IMR-90 (cell line): Measurements from ENCODE around the gene CDK5RAP3.

ENCODE experiments used
- BHLHE40 ChIP-seq: fragments of 150-350 bp; IDR thresholded peaks from 2 replicates; pipeline ENCODE4 v1.6.1; 2016; ENCODE audit warnings: mild to moderate bottlenecking, low read depth, low read length
- CEBPB ChIP-seq: IDR thresholded peaks from 2 replicates; pipeline ENCODE4 v1.6.1; 2012; ENCODE audit warnings: low read depth, low read length, improper control_type of control experiment
- CTCF ChIP-seq: conservative IDR thresholded peaks from 2 replicates; pipeline ENCODE4 v1.5.1; 2012; ENCODE audit warnings: mild to moderate bottlenecking, low read depth, low read length, improper control_type of control experiment
- ELK1 ChIP-seq: fragments of 150-350 bp; IDR thresholded peaks from 2 replicates; pipeline ENCODE4 v1.6.1; 2016; ENCODE audit warnings: low read depth, mild to moderate bottlenecking, low read length, moderate library complexity, borderline replicate concordance
- MAFK ChIP-seq: IDR thresholded peaks from 2 replicates; pipeline ENCODE4 v1.6.1; 2012; ENCODE audit warnings: low read depth, low read length, improper control_type of control experiment
- MAZ ChIP-seq: IDR thresholded peaks from 2 replicates; pipeline ENCODE4 v1.6.1; 2012; ENCODE audit warnings: low read depth, mild to moderate bottlenecking, low read length, improper control_type of control experiment, moderate library complexity, borderline replicate concordance
- MXI1 ChIP-seq: IDR thresholded peaks from 2 replicates; pipeline ENCODE4 v1.6.1; 2012; ENCODE audit warnings: low read depth, mild to moderate bottlenecking, low read length, moderate library complexity, borderline replicate concordance
- POLR2A ChIP-seq: IDR thresholded peaks from 2 replicates; pipeline ENCODE4 v1.6.1; 2012; ENCODE audit warnings: mild to moderate bottlenecking, low read depth, low read length
- RAD21 ChIP-seq: IDR thresholded peaks from 2 replicates; pipeline ENCODE4 v1.6.1; 2012; ENCODE audit warnings: low read length, improper control_type of control experiment
- RCOR1 ChIP-seq: IDR thresholded peaks from 2 replicates; pipeline ENCODE4 v1.6.1; 2012; ENCODE audit warnings: mild to moderate bottlenecking, low read length, improper control_type of control experiment; ENCODE audit not compliant: insufficient replicate concordance
- SMC3 ChIP-seq: fragments of 150-350 bp; IDR thresholded peaks from 2 replicates; pipeline ENCODE4 v1.6.1; 2016; ENCODE audit warnings: low read depth, mild to moderate bottlenecking, antibody characterized with exemption, low read length, moderate library complexity

GRCh38 chr17:47956791-47957590 lies 13.9 kb upstream of the CDK5RAP3 start:
- no peak for TF ChIP-seq MAZ
- no peak for TF ChIP-seq BHLHE40
- no peak for TF ChIP-seq CTCF
- no peak for TF ChIP-seq POLR2A
- TF ChIP-seq RAD21, result no peak
- TF ChIP-seq ELK1, result no peak
- TF ChIP-seq MXI1, result no peak
- no peak for TF ChIP-seq CEBPB
- no peak for TF ChIP-seq RCOR1
- TF ChIP-seq MAFK, result no peak
- no peak for TF ChIP-seq SMC3
